Uterus (tissue), 2 donors: Measurements from ENCODE around the gene MTIF3.

Experiments
- CTCF ChIP-seq, 4 experiments: fragments of 200-600 bp in 2 of 4; fragments of 450-650 bp in 2 of 4; sonication (generic) in 2 of 4; IDR thresholded peaks; one replicate each; pipeline ENCODE4 v1.5.1; 2016 to 2019; ENCODE audit warnings: antibody characterized with exemption in 4 of 4, mild to moderate bottlenecking in 2 of 4, moderate library complexity in 1 of 4
- POLR2A ChIP-seq, 2 donors: fragments of 450-650 bp; IDR thresholded peaks; one replicate each; pipeline ENCODE4 v1.6.1; 2016; ENCODE audit warnings: antibody characterized with exemption in 2 of 2, mild to moderate bottlenecking in 1 of 2, moderate library complexity in 1 of 2

- TF ChIP-seq CTCF (IDR thresholded peaks at IDR 0.05), result no peak
- TF ChIP-seq POLR2A (IDR thresholded peaks at IDR 0.05), result no peak
Observed at GRCh38 chr13:27455331-27455855, 5.0 kb upstream of the MTIF3 start.
